SU-DHL-6 (cell line): Measurements from ENCODE around the gene JAKMIP1.

Experiments
- H2AFZ ChIP-seq: fragments of 200-600 bp; sonication (generic); 2 replicates; pipeline ENCODE4 v1.6.1; 2014; ENCODE audit warnings: low read depth, mild to moderate bottlenecking, moderate library complexity, mixed read lengths, antibody characterized with exemption, low read length; ENCODE audit not compliant: severe bottlenecking
- H3F3A ChIP-seq: fragments of 200-600 bp; shearing (Covaris generic); 2 replicates; pipeline ENCODE4 v1.6.0; 2016; ENCODE audit warnings: antibody characterized with exemption, mild to moderate bottlenecking; ENCODE audit not compliant: insufficient read depth
- H3K27ac ChIP-seq: fragments of 200-600 bp; sonication (generic); 2 replicates; pipeline ENCODE4 v1.5.1; 2016; ENCODE audit warnings: low read depth, mild to moderate bottlenecking, low read length, moderate library complexity, mixed read lengths
- H3K27me3 ChIP-seq: fragments of 200-600 bp; sonication (generic), shearing (Covaris generic); 2 replicates; pipeline ENCODE4 v1.6.0; 2014; ENCODE audit warnings: mild to moderate bottlenecking, low read length
- H3K36me3 ChIP-seq: fragments of 200-600 bp; sonication (generic); 2 replicates; pipeline ENCODE4 v1.6.1; 2014; ENCODE audit warnings: mild to moderate bottlenecking, low read length, mixed read lengths
- H3K4me2 ChIP-seq: fragments of 300-600, 200-600 bp; shearing (Covaris generic), sonication (generic); 2 replicates; pipeline ENCODE4 v1.6.0; 2014; ENCODE audit warnings: low read length, low read depth, mild to moderate bottlenecking; ENCODE audit not compliant: poor library complexity, severe bottlenecking
- H3K4me3 ChIP-seq: fragments of 200-600 bp; sonication (generic); 2 replicates; pipeline ENCODE4 v1.5.1; 2014; ENCODE audit warnings: antibody characterized with exemption, low read length, mild to moderate bottlenecking, mixed read lengths; ENCODE audit not compliant: insufficient read depth, poor library complexity, severe bottlenecking
- H3K79me2 ChIP-seq: fragments of 200-600 bp; sonication (generic); 2 replicates; pipeline ENCODE4 v1.6.1; 2014; ENCODE audit warnings: mild to moderate bottlenecking, low read length, moderate library complexity; ENCODE audit not compliant: insufficient read depth
- H3K9ac ChIP-seq: fragments of 200-600 bp; sonication (generic); 2 replicates; pipeline ENCODE4 v1.7.0; 2014; ENCODE audit warnings: mild to moderate bottlenecking, low read length
- H3K9me2 ChIP-seq: fragments of 200-600 bp; sonication (generic); replicated peaks from 2 replicates; pipeline ENCODE4 v1.6.1; 2014; ENCODE audit warnings: low read length; ENCODE audit not compliant: insufficient read depth
- H3K9me3 ChIP-seq: fragments of 200-600 bp; sonication (generic); 2 replicates; pipeline ENCODE4 v1.6.1; 2014; ENCODE audit warnings: low read length, mixed read lengths; ENCODE audit not compliant: insufficient read depth
- H4K20me1 ChIP-seq: fragments of 200-600 bp; sonication (generic); 2 replicates; pipeline ENCODE4 v1.6.1; 2014; ENCODE audit warnings: low read depth, mild to moderate bottlenecking, antibody characterized with exemption, low read length, moderate library complexity, mixed read lengths
- EZH2phosphoT487 ChIP-seq: fragments of 200-600 bp; sonication (generic), shearing (Covaris generic); conservative IDR thresholded peaks from 2 replicates; pipeline ENCODE4 v1.6.1; 2018; ENCODE audit warnings: mild to moderate bottlenecking, antibody characterized with exemption, low read length, moderate library complexity, mixed read lengths
- TF ChIP-seq, protein P1 (sequence below): fragments of 200-600 bp; sonication (generic); IDR thresholded peaks from one replicate; pipeline ENCODE4 v1.5.1; 2017; ENCODE audit warnings: antibody characterized with exemption, mild to moderate bottlenecking, low read length, moderate library complexity; ENCODE audit not compliant: insufficient read depth, poor library complexity, severe bottlenecking

JAKMIP1 gene

DNA sequence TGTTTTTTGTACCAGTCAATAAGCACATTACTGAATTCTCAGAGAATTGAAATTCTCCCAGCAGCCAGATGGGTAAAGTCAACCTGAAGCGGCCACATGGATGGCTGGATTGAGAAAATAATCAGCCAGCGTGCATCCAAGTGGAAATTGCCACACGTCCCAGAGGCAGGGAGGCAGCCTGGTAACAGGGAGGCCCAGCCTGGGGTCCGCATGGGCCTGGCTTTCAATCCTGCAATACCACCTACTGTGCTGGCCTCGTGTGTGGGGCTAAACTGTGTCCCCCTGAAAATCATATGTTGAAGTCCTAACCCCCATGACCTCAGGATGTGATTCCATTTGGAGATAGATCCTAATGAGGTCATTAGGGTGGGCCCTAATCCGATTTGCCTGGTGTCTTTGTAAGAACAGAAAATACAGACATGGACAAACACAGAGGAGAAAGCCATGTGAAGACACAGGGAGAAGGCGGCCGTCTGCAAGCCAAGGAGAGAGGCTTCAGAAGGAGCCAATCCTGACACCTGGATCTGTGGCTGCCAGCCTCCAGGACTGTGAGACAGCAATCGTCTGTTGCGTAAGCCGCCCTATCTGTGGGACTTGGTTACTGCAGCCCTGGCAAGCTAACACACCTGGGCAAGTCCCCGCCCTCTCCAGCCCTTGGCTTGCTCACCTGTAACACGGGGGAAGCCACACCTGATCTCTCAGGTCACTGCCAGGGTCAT lies 90.3 kb downstream of the JAKMIP1 start:
- Histone ChIP-seq H3K9me2 (no peaks in the 10 kb centered on the region), H3K36me3 (no peaks in the 10 kb centered on the region), H3K27ac (no peak overlapping the region), H3K9me3 (no peaks in the 10 kb centered on the region), H3K79me2 (no peaks in the 10 kb centered on the region), H3F3A (no peaks in the 10 kb centered on the region), H3K27me3 (no peaks in the 10 kb centered on the region), H3K4me3 (no peak overlapping the region), H3K9ac (no peak overlapping the region), H4K20me1 (no peaks in the 10 kb centered on the region), H2AFZ (no peak overlapping the region), H3K4me2 (no peak overlapping the region)
- TF ChIP-seq EZH2phosphoT487, result no peak
- TF ChIP-seq, protein P1, sequence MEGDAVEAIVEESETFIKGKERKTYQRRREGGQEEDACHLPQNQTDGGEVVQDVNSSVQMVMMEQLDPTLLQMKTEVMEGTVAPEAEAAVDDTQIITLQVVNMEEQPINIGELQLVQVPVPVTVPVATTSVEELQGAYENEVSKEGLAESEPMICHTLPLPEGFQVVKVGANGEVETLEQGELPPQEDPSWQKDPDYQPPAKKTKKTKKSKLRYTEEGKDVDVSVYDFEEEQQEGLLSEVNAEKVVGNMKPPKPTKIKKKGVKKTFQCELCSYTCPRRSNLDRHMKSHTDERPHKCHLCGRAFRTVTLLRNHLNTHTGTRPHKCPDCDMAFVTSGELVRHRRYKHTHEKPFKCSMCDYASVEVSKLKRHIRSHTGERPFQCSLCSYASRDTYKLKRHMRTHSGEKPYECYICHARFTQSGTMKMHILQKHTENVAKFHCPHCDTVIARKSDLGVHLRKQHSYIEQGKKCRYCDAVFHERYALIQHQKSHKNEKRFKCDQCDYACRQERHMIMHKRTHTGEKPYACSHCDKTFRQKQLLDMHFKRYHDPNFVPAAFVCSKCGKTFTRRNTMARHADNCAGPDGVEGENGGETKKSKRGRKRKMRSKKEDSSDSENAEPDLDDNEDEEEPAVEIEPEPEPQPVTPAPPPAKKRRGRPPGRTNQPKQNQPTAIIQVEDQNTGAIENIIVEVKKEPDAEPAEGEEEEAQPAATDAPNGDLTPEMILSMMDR, result no peak

DNA sequence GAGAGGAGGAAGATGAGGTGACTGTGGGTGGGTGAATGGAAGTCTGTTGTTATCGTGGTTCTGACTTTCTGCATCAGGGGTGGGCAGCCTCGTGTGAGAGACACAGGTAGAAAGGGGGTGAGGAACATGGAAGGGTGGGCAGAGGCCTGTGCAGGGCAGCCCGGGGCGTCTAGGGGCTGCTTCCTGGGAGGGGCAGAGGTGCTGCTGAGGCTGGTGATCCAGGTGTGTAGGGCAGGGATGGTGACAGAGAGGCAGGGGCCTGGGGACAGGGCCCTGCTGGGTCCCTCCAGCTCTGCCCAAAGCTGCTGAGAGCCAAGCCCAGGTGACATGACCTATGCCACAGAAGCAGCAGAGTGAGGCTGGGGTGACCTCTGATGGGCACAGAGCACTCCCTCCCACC lies 92.5 kb downstream of the JAKMIP1 start:
- no peak overlapping the region for H3K9ac ChIP-seq
- no peaks in the 10 kb centered on the region for H4K20me1 ChIP-seq
- TF ChIP-seq, protein P1, result no peak
- no peak for TF ChIP-seq EZH2phosphoT487
- no peaks in the 10 kb centered on the region for H3F3A ChIP-seq
- no peak overlapping the region for H3K4me3 ChIP-seq
- no peaks in the 10 kb centered on the region for H3K36me3 ChIP-seq
- H3K4me2 ChIP-seq, result no peak overlapping the region
- H3K9me2 ChIP-seq, result no peaks in the 10 kb centered on the region
- H3K27me3 ChIP-seq, result no peaks in the 10 kb centered on the region
- H3K27ac ChIP-seq, result no peak overlapping the region
- no peaks in the 10 kb centered on the region for H3K9me3 ChIP-seq
- no peak overlapping the region for H2AFZ ChIP-seq
- H3K79me2 ChIP-seq, result no peaks in the 10 kb centered on the region

DNA sequence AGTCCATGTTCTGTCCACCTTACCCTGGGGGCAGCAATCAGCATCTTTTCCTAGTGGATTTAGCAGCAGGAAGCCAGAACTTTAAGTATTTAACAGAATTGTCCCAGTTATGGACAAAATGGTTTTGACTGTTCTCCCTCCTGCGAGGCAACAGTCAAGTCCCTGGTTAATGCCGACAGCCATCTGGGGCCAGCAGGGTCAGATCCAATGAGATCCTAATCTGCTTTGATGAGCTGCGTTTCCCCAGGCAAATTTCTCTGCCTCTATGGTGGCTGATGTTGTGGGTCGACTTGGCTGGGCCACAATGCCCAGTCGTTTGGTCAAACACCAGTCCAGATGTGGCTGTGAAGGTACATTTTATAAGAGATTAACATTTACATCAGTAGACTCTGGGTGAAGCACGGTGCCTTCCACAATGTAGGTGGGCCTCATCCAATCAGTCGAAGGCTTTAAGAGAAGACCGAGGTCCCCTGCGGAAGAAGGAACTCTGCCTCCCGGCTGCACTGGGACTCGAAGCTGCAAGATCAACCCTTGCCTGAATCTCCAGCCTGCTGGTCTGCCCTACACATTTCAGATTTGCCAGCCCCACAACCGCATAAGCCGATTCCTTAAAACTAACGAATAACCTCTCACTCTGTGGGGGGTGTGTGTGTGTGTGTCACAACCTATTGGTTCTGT lies 93.1 kb downstream of the JAKMIP1 start:
- Histone ChIP-seq H3K4me3 (no peak overlapping the region), H3K79me2 (no peaks in the 10 kb centered on the region), H3K4me2 (no peak overlapping the region), H4K20me1 (no peaks in the 10 kb centered on the region), H3K9me2 (no peaks in the 10 kb centered on the region), H3K27me3 (no peaks in the 10 kb centered on the region), H3F3A (no peaks in the 10 kb centered on the region), H3K27ac (no peak overlapping the region), H3K9me3 (no peaks in the 10 kb centered on the region), H3K9ac (no peak overlapping the region), H2AFZ (no peak overlapping the region), H3K36me3 (no peaks in the 10 kb centered on the region)
- TF ChIP-seq, protein P1, result no peak
- no peak for TF ChIP-seq EZH2phosphoT487
